T47D (cell line): Measurements from ENCODE around the gene CYP1A2.

Experiments used
- DNase-seq, 2 experiments: peaks; one replicate each; pipeline versions ENCODE4 v3.0.0 to v3.0.0-alpha.2; 2011 to 2012; ENCODE audit warnings: low read depth in 1 of 2, low spot score in 1 of 2
- JUND ChIP-seq: IDR thresholded peaks from 2 replicates; pipeline ENCODE4 v1.6.1; 2012; ENCODE audit warnings: low read depth
- in situ Hi-C: cut with HindIII; loops from 2 replicates; pipeline ENCODE4 v1.10.0; 2016; ENCODE audit warnings: low sequenced_read_pairs, low pct_unique_long_range_greater_than_20kb

Gene CYP1A2

GRCh38 chr15:74773731-74774252, 25.1 kb downstream of the CYP1A2 start:
- no peak for TF ChIP-seq JUND
- in situ Hi-C loops, result no loop called here
- DNase-seq, result no peak

GRCh38 chr15:74775132-74775562, 26.5 kb downstream of the CYP1A2 start:
- in situ Hi-C loops, result no loop called here
- no peak for TF ChIP-seq JUND
- no peak for DNase-seq

- no peak for TF ChIP-seq JUND
- in situ Hi-C loops, result no loop called here
- no peak for DNase-seq
Measured at GRCh38 chr15:74775894-74776293, 27.2 kb downstream of the CYP1A2 start.

GRCh38 chr15:74776821-74777768, 28.4 kb downstream of the CYP1A2 start:
- TF ChIP-seq JUND, result no peak
- DNase-seq, result no peak
- in situ Hi-C loops, result no loop called here

- no peak for DNase-seq
- no peak for TF ChIP-seq JUND
- in situ Hi-C loops, result no loop called here
Measured at GRCh38 chr15:74777769-74778598, 29.3 kb downstream of the CYP1A2 start.

- in situ Hi-C loops, result no loop called here
- TF ChIP-seq JUND, result no peak
- DNase-seq, result no peak
Measured at GRCh38 chr15:74778599-74778970, 29.9 kb downstream of the CYP1A2 start.

GRCh38 chr15:74779162-74779648, 30.6 kb downstream of the CYP1A2 start:
- in situ Hi-C loops, result no loop called here
- DNase-seq, result no peak
- TF ChIP-seq JUND, result no peak

- no peak for DNase-seq
- no peak for TF ChIP-seq JUND
- in situ Hi-C loops, result no loop called here
Measured at GRCh38 chr15:74780523-74781430, 32.1 kb downstream of the CYP1A2 start.

GRCh38 chr15:74781431-74782258, 33.0 kb downstream of the CYP1A2 start, which contains the start of gene CSK:
CSK (plus strand) TSS chr15:74782080; CDS start chr15:74798298, 16,218 bp downstream.
- in situ Hi-C loops, result no loop called here
- peak; percentile 78 to 85 for DNase-seq
- no peak for TF ChIP-seq JUND

- in situ Hi-C loops, result no loop called here
- TF ChIP-seq JUND, result no peak
- no peak for DNase-seq
Measured at GRCh38 chr15:74782259-74783071, 33.8 kb downstream of the CYP1A2 start.
